CD4-positive, alpha-beta T cell treated with Interleukin-15 for 4 hours (primary cell): ENCODE results near the gene TMEM59L.
A peak's percentile ranks its signal among the peaks of the same experiment; 100 is the strongest.
"Not testable (repeated sequence)": the region's sequence is repeated elsewhere in the genome, so short reads cannot be mapped to it uniquely, and the experiment has no call there.

Experiments used
- DNase-seq: peaks from one replicate; pipeline ENCODE4 v3.0.0-alpha.2; 2020; ENCODE audit warnings: low spot score

TMEM59L gene

GRCh38 chr19:18612772-18613588 lies at the start of gene TMEM59L:
Gene TMEM59L (plus strand): TSS chr19:18612870. CDS start chr19:18612959, 89 bp downstream.
- DNase-seq: peak; percentile 37

GRCh38 chr19:18566953-18567352 lies 45.7 kb upstream of the TMEM59L start:
- no peak for DNase-seq

- no peak for DNase-seq
These were observed 44.3 kb upstream of the TMEM59L start for GRCh38 chr19:18568367-18568766.

- DNase-seq: peak; percentile 98
These were observed 40.9 kb upstream of the TMEM59L start, which contains the start of gene UBA52 for GRCh38 chr19:18571564-18572344. Gene UBA52 (plus strand): TSS chr19:18571857. CDS start chr19:18573301, 1,444 bp downstream.

- no peak for DNase-seq
These were observed 37.9 kb upstream of the TMEM59L start for GRCh38 chr19:18574691-18575291.

- no peak for DNase-seq
These were observed 36.3 kb upstream of the TMEM59L start for GRCh38 chr19:18576383-18576782.

GRCh38 chr19:18577365-18577914 lies 35.2 kb upstream of the TMEM59L start:
- DNase-seq: no peak

GRCh38 chr19:18580311-18580710 lies 32.4 kb upstream of the TMEM59L start:
- DNase-seq: no peak

- no peak for DNase-seq
These were observed 26.4 kb upstream of the TMEM59L start for GRCh38 chr19:18586306-18586705.

GRCh38 chr19:18587561-18587960 lies 25.1 kb upstream of the TMEM59L start:
- DNase-seq: no peak

- no peak for DNase-seq
These were observed 24.6 kb upstream of the TMEM59L start for GRCh38 chr19:18587962-18588610.

- peak; percentile 91 for DNase-seq
These were observed 23.9 kb upstream of the TMEM59L start, which contains the start of gene REX1BD for GRCh38 chr19:18588611-18589379. Gene REX1BD (plus strand): TSS chr19:18588798. CDS start chr19:18588802, 4 bp downstream.

GRCh38 chr19:18589380-18590272 lies 23.0 kb upstream of the TMEM59L start:
- DNase-seq: peak; percentile 66

- DNase-seq: no peak
These were observed 22.1 kb upstream of the TMEM59L start for GRCh38 chr19:18590273-18591272.

- no peak for DNase-seq
These were observed 20.8 kb upstream of the TMEM59L start for GRCh38 chr19:18591735-18592385.

GRCh38 chr19:18592732-18593131 lies 19.9 kb upstream of the TMEM59L start:
- DNase-seq: not testable (repeated sequence)

- no peak for DNase-seq
These were observed 19.1 kb upstream of the TMEM59L start for GRCh38 chr19:18593367-18594095.
